Gastrocnemius medialis (tissue), 4 donors: ENCODE data around the gene XG. TPM values are rescaled to one million over a fixed set of nuclear protein-coding genes. Genes with fewer than 3 reads are reported as not detected.

Experiments used
- ATAC-seq, 2 donors: fragments of 150-250 bp; one replicate each; pipeline ENCODE4 v1.9.1; 2016
- DNase-seq, 2 donors: peaks; one replicate each; pipeline ENCODE4 v3.0.0-alpha.2; 2019
- H3K27ac ChIP-seq, 4 donors: fragments of 200-600 bp; sonication (generic); 1 replicate in 1 of 4; 2 replicates in 3 of 4; pipeline ENCODE4 v1.5.1; 2016 to 2018; ENCODE audit warnings: mild to moderate bottlenecking in 2 of 4, moderate library complexity in 1 of 4
- H3K27me3 ChIP-seq, 3 donors: fragments of 200-600 bp; sonication (generic) in 2 of 3; 1 replicate in 1 of 3; 2 replicates in 2 of 3; pipeline versions ENCODE4 v1.5.1 to v1.6.0; 2016 to 2019; ENCODE audit warnings: mild to moderate bottlenecking in 1 of 3, moderate library complexity in 1 of 3
- H3K36me3 ChIP-seq, 2 donors: fragments of 200-600 bp; sonication (generic) in 1 of 2; one replicate each; pipeline ENCODE4 v1.5.1; 2017 to 2018
- H3K4me1 ChIP-seq, 2 donors: fragments of 200-600 bp; sonication (generic) in 1 of 2; one replicate each; pipeline ENCODE4 v1.5.1; 2016 to 2017; ENCODE audit warnings: mild to moderate bottlenecking in 2 of 2
- H3K4me3 ChIP-seq, 4 donors: fragments of 200-600 bp; sonication (generic) in 3 of 4; 1 replicate in 1 of 4; 2 replicates in 3 of 4; pipeline ENCODE4 v1.5.1; 2016 to 2019; ENCODE audit warnings: mild to moderate bottlenecking in 2 of 4
- H3K9me3 ChIP-seq, 3 donors: fragments of 200-600 bp; sonication (generic) in 2 of 3; 1 replicate in 1 of 3; 2 replicates in 2 of 3; pipeline ENCODE4 v1.5.1; 2016 to 2019
- CTCF ChIP-seq, 5 experiments: fragments of 450-650 bp in 3 of 5; fragments of 200-600 bp in 2 of 5; sonication (generic) in 2 of 5; IDR thresholded peaks in 4 of 5; conservative IDR thresholded peaks in 1 of 5; 1 replicate in 4 of 5; 2 replicates in 1 of 5; pipeline ENCODE4 v1.5.1; 2016 to 2019; ENCODE audit warnings: antibody characterized with exemption in 5 of 5, mild to moderate bottlenecking in 3 of 5, moderate library complexity in 3 of 5
- POLR2A ChIP-seq, 2 donors: fragments of 450-650 bp; IDR thresholded peaks; one replicate each; pipeline ENCODE4 v1.6.1; 2017; ENCODE audit warnings: antibody characterized with exemption in 2 of 2, mild to moderate bottlenecking in 2 of 2, moderate library complexity in 2 of 2
- in situ Hi-C, 4 donors: fragments of 200-750 bp; cut with MboI; loops; one replicate each; pipeline versions ENCODE4 v1.15.0 to v1.8.0; 2017; ENCODE audit warnings: low sequenced_read_pairs in 4 of 4
- intact Hi-C: fragments of 100-400 bp; cut with DNase I; formaldehyde crosslinking; loops from one replicate; pipeline ENCODE4 v1.15.1; 2023; ENCODE audit warnings: low total_unique reads
- total RNA-seq, 4 donors: library from RNA; depleted of rRNA; stranded (reverse); fragments of >200 nt; gene quantifications; one replicate each; pipeline versions ENCODE4 v1.1.0 to v1.2.3, GENCODE V29; 2016

XG gene
- total RNA-seq, 4 donors from 2014 or later, result 0.97 to 2.4 (median 1.9) TPM

GRCh38 chrX:2840961-2841360 is 89.1 kb downstream of the XG start:
- Histone ChIP-seq H3K9me3 (no peaks in the 10 kb centered on the region), H3K4me1 (no peaks in the 10 kb centered on the region), H3K27ac (no peak overlapping the region), H3K4me3 (no peak overlapping the region), H3K27me3 (no peaks in the 10 kb centered on the region), H3K36me3 (no peaks in the 10 kb centered on the region)
- ATAC-seq (no peak), DNase-seq (no peak)
- in situ Hi-C loops (no loop called here), intact Hi-C loops (no loop called here)
- TF ChIP-seq CTCF (IDR thresholded peaks at IDR 0.05 in 4 of 5, conservative IDR thresholded peaks at IDR 0.05 in 1 of 5), result no peak
- TF ChIP-seq POLR2A (IDR thresholded peaks at IDR 0.05), result no peak

- no peak for DNase-seq
- Histone ChIP-seq H3K4me1 (no peaks in the 10 kb centered on the region), H3K4me3 (no peak overlapping the region), H3K27me3 (no peaks in the 10 kb centered on the region), H3K9me3 (no peaks in the 10 kb centered on the region), H3K27ac (no peak overlapping the region), H3K36me3 (no peaks in the 10 kb centered on the region)
- ATAC-seq, result no peak
- TF ChIP-seq CTCF (IDR thresholded peaks at IDR 0.05 in 4 of 5, conservative IDR thresholded peaks at IDR 0.05 in 1 of 5) (no peak), POLR2A (IDR thresholded peaks at IDR 0.05) (no peak)
- intact Hi-C loops (no loop called here), in situ Hi-C loops (no loop called here)
Observed at GRCh38 chrX:2841537-2841936, 89.7 kb downstream of the XG start.

GRCh38 chrX:2846992-2847391 is 95.2 kb downstream of the XG start:
- TF ChIP-seq CTCF (IDR thresholded peaks at IDR 0.05 in 4 of 5, conservative IDR thresholded peaks at IDR 0.05 in 1 of 5) (no peak), POLR2A (IDR thresholded peaks at IDR 0.05) (no peak)
- Histone ChIP-seq H3K36me3 (no peaks in the 10 kb centered on the region), H3K4me1 (no peaks in the 10 kb centered on the region), H3K27me3 (no peaks in the 10 kb centered on the region), H3K27ac (no peak overlapping the region), H3K4me3 (no peak overlapping the region), H3K9me3 (no peaks in the 10 kb centered on the region)
- intact Hi-C loops, result no loop called here
- ATAC-seq (no peak), DNase-seq (no peak)
- in situ Hi-C loops, result no loop called here

GRCh38 chrX:2848871-2849301 is 97.0 kb downstream of the XG start:
- no peaks in the 10 kb centered on the region for H3K4me1 ChIP-seq
- ATAC-seq (no peak), DNase-seq (no peak)
- in situ Hi-C loops, result no loop called here
- intact Hi-C loops, result no loop called here
- no peaks in the 10 kb centered on the region for H3K9me3 ChIP-seq
- no peak for TF ChIP-seq CTCF (IDR thresholded peaks at IDR 0.05 in 4 of 5, conservative IDR thresholded peaks at IDR 0.05 in 1 of 5)
- no peak for TF ChIP-seq POLR2A (IDR thresholded peaks at IDR 0.05)
- H3K27me3 ChIP-seq, result no peaks in the 10 kb centered on the region
- H3K36me3 ChIP-seq, result no peaks in the 10 kb centered on the region
- no peak overlapping the region for H3K4me3 ChIP-seq
- no peak overlapping the region for H3K27ac ChIP-seq

GRCh38 chrX:2854918-2855317 is 103.1 kb downstream of the XG start:
- no peak for DNase-seq
- in situ Hi-C loops (no loop called here), intact Hi-C loops (no loop called here)
- Histone ChIP-seq H3K36me3 (no peaks in the 10 kb centered on the region), H3K4me1 (no peaks in the 10 kb centered on the region), H3K4me3 (no peak overlapping the region), H3K27me3 (no peaks in the 10 kb centered on the region), H3K27ac (no peak overlapping the region), H3K9me3 (no peaks in the 10 kb centered on the region)
- no peak for ATAC-seq
- no peak for TF ChIP-seq CTCF (IDR thresholded peaks at IDR 0.05 in 4 of 5, conservative IDR thresholded peaks at IDR 0.05 in 1 of 5)
- no peak for TF ChIP-seq POLR2A (IDR thresholded peaks at IDR 0.05)
